ENCODE measurements around the gene SPECC1. TPM values are rescaled to one million over a fixed set of nuclear protein-coding genes. Genes with fewer than 3 reads are reported as not detected.

The SPECC1 gene
- total and polyA plus RNA-seq, 2 of the 13 experiments (the other 11 are each of a cell fraction or from before 2014, with no cell fraction given), result 2.3 to 6.9 TPM

- FAIRE-seq (no peak), DNase-seq (ENCODE audit: low spot score) (no peak), ATAC-seq (no peak)
- no peaks in the 10 kb centered on the region for H3K4me1 ChIP-seq (ENCODE audit: insufficient read depth, low read length)
- no peak overlapping the region for H3K9ac ChIP-seq (ENCODE audit: insufficient read depth, low read depth, low read length)
- H3K4me3 ChIP-seq (replicated peaks in 1 of 3; ENCODE audit: insufficient read depth in 1 of 3, low read depth in 2 of 3, low read length in 3 of 3), result no peak overlapping the region
- H3K27me3 ChIP-seq (ENCODE audit: control insufficient read depth in 1 of 2, insufficient read depth in 2 of 2, low read length in 2 of 2), result no peaks in the 10 kb centered on the region
- H3K79me2 ChIP-seq (ENCODE audit: insufficient read depth, low read length), result no peaks in the 10 kb centered on the region
- WGBS (ENCODE audit: low lambda C conversion rate), result 67% methylated on average over 6 of the region's 6 CpGs
- intact Hi-C loops (cut with micrococcal nuclease; ENCODE audit: unreplicated experiment), result no loop called here
- H3K9me3 ChIP-seq (ENCODE audit: low read length), result no peaks in the 10 kb centered on the region
- no peak overlapping the region for H2AFZ ChIP-seq (ENCODE audit: low read length)
- no peaks in the 10 kb centered on the region for H4K20me1 ChIP-seq (ENCODE audit: insufficient read depth, low read length)
- no peak overlapping the region for H3K27ac ChIP-seq (ENCODE audit: extremely low read length, insufficient read depth, low read length)
- ChIA-PET CTCF (ENCODE audit: low intra/inter-chr PET ratio, low total read pairs) (no interaction called here), POLR2A (no interaction called here)
- no peak overlapping the region for H3K4me2 ChIP-seq (ENCODE audit: low read depth, low read length)
- H3K36me3 ChIP-seq (replicated peaks in 1 of 2; ENCODE audit: control insufficient read depth in 1 of 2, insufficient read depth in 2 of 2, low read length in 2 of 2), result no peaks in the 10 kb centered on the region
- in situ Hi-C loops (cut with HindIII; ENCODE audit: extremely low pct_ligation_motif_present, low pct_unique_long_range_greater_than_20kb), result no loop called here
- no TSS peak for BruUV-seq (replicated peaks)
- TF ChIP-seq NAIF1 (CRISPR knock-in tag; IDR thresholded peaks at IDR 0.05; ENCODE audit: borderline replicate concordance), result no peak
- TF ChIP-seq NFE2L2 (IDR thresholded peaks at IDR 0.05; ENCODE audit: low read length), result no peak
- no peak for TF ChIP-seq ZKSCAN8 (CRISPR knock-in tag; IDR thresholded peaks at IDR 0.05; ENCODE audit: borderline replicate concordance)
- TF ChIP-seq SATB2 (CRISPR knock-in tag; IDR thresholded peaks at IDR 0.05), result no peak
- no peak for TF ChIP-seq NR2F6 (IDR thresholded peaks at IDR 0.05)
- TF ChIP-seq NR2F6 (CRISPR knock-in tag; IDR thresholded peaks at IDR 0.05), result no peak
- no peak for TF ChIP-seq ZNF205 (CRISPR knock-in tag; IDR thresholded peaks at IDR 0.05)
- TF ChIP-seq ZNF441 (CRISPR knock-in tag; IDR thresholded peaks at IDR 0.05; ENCODE audit: borderline replicate concordance), result no peak
- no peak for TF ChIP-seq ZNF235 (CRISPR knock-in tag; IDR thresholded peaks at IDR 0.05; ENCODE audit: borderline replicate concordance)
- no peak for TF ChIP-seq SOX13 (IDR thresholded peaks at IDR 0.05)
- TF ChIP-seq SOX13 (CRISPR knock-in tag; conservative IDR thresholded peaks at IDR 0.05 in 1 of 2, IDR thresholded peaks at IDR 0.05 in 1 of 2), result no peak
- TF ChIP-seq, protein P1, sequence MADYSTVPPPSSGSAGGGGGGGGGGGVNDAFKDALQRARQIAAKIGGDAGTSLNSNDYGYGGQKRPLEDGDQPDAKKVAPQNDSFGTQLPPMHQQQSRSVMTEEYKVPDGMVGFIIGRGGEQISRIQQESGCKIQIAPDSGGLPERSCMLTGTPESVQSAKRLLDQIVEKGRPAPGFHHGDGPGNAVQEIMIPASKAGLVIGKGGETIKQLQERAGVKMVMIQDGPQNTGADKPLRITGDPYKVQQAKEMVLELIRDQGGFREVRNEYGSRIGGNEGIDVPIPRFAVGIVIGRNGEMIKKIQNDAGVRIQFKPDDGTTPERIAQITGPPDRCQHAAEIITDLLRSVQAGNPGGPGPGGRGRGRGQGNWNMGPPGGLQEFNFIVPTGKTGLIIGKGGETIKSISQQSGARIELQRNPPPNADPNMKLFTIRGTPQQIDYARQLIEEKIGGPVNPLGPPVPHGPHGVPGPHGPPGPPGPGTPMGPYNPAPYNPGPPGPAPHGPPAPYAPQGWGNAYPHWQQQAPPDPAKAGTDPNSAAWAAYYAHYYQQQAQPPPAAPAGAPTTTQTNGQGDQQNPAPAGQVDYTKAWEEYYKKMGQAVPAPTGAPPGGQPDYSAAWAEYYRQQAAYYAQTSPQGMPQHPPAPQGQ (CRISPR knock-in tag; IDR thresholded peaks at IDR 0.05; ENCODE audit: borderline replicate concordance), result no peak
- TF ChIP-seq, protein P2, sequence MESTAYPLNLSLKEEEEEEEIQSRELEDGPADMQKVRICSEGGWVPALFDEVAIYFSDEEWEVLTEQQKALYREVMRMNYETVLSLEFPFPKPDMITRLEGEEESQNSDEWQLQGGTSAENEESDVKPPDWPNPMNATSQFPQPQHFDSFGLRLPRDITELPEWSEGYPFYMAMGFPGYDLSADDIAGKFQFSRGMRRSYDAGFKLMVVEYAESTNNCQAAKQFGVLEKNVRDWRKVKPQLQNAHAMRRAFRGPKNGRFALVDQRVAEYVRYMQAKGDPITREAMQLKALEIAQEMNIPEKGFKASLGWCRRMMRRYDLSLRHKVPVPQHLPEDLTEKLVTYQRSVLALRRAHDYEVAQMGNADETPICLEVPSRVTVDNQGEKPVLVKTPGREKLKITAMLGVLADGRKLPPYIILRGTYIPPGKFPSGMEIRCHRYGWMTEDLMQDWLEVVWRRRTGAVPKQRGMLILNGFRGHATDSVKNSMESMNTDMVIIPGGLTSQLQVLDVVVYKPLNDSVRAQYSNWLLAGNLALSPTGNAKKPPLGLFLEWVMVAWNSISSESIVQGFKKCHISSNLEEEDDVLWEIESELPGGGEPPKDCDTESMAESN (CRISPR knock-in tag; conservative IDR thresholded peaks at IDR 0.05), result no peak
- no peak for TF ChIP-seq AKNA (CRISPR knock-in tag; IDR thresholded peaks at IDR 0.05; ENCODE audit: borderline replicate concordance)
- no peak for TF ChIP-seq SNAPC2 (CRISPR knock-in tag; IDR thresholded peaks at IDR 0.05)
- TF ChIP-seq DMAP1 (CRISPR knock-in tag; IDR thresholded peaks at IDR 0.05), result no peak
Measured at GRCh38 chr17:20235747-20236146, 226.6 kb downstream of the SPECC1 start.
